Smooth muscle cell (in vitro differentiated cells): Measurements from ENCODE around the gene SDHAF4. TPM values are rescaled to one million over a fixed set of nuclear protein-coding genes. Genes with fewer than 3 reads are reported as not detected.
"Not testable (repeated sequence)": the region's sequence is repeated elsewhere in the genome, so short reads cannot be mapped to it uniquely, and the experiment has no call there.

ENCODE experiments used
- DNase-seq: peaks from one replicate; lab custom pipeline; 2025; ENCODE audit not compliant: unreplicated experiment; lab: John Stamatoyannopoulos, UW
- H2AFZ ChIP-seq: fragments of 200-600 bp; sonication (generic); 2 replicates; pipeline ENCODE4 v1.6.0; 2016; ENCODE audit warnings: antibody characterized with exemption, low read depth, mild to moderate bottlenecking
- H3F3A ChIP-seq: fragments of 200-600 bp; sonication (generic); 2 replicates; pipeline ENCODE4 v1.6.0; 2017; ENCODE audit warnings: antibody characterized with exemption, low read depth
- H3K27ac ChIP-seq: fragments of 200-600 bp; sonication (generic); 2 replicates; pipeline ENCODE4 v1.5.1; 2016; ENCODE audit warnings: low read depth, mild to moderate bottlenecking
- H3K27me3 ChIP-seq: fragments of 200-600 bp; sonication (generic); 2 replicates; pipeline ENCODE4 v1.6.1; 2016; ENCODE audit warnings: low read depth, mild to moderate bottlenecking
- H3K36me3 ChIP-seq: fragments of 200-600 bp; sonication (generic); 2 replicates; pipeline ENCODE4 v1.5.1; 2016; ENCODE audit warnings: low read depth
- H3K4me1 ChIP-seq: fragments of 200-600 bp; sonication (generic); 2 replicates; pipeline ENCODE4 v1.5.1; 2016; ENCODE audit warnings: low read depth
- H3K4me2 ChIP-seq: fragments of 200-600 bp; sonication (generic); 2 replicates; pipeline ENCODE4 v1.6.0; 2016; ENCODE audit warnings: mild to moderate bottlenecking
- H3K4me3 ChIP-seq: fragments of 200-600 bp; sonication (generic); 2 replicates; pipeline ENCODE4 v1.5.1; 2016; ENCODE audit warnings: mild to moderate bottlenecking
- H3K79me2 ChIP-seq: fragments of 200-600 bp; sonication (generic); 2 replicates; pipeline ENCODE4 v1.6.0; 2016; ENCODE audit warnings: low read depth, mild to moderate bottlenecking
- H3K9ac ChIP-seq: fragments of 200-600 bp; sonication (generic); 2 replicates; pipeline ENCODE4 v1.6.0; 2016; ENCODE audit warnings: low read depth
- H3K9me3 ChIP-seq: fragments of 200-600 bp; sonication (generic); replicated peaks from 2 replicates; pipeline ENCODE4 v1.5.1; 2016; ENCODE audit warnings: low read depth
- H4K20me1 ChIP-seq: fragments of 200-600 bp; sonication (generic); 2 replicates; pipeline ENCODE4 v1.6.0; 2016; ENCODE audit warnings: low read depth
- CTCF ChIP-seq: fragments of 200-600 bp; sonication (generic); IDR thresholded peaks from 2 replicates; pipeline ENCODE4 v1.5.1; 2017; ENCODE audit warnings: borderline replicate concordance, mild to moderate bottlenecking, antibody characterized with exemption; ENCODE audit not compliant: insufficient read depth, poor library complexity, severe bottlenecking
- WGBS: methylation state at CpG from one replicate; pipeline ENCODE4 v1.1.7; 2016; ENCODE audit warnings: low lambda C conversion rate; 5-methylcytosine and 5-hydroxymethylcytosine counted together
- polyA plus RNA-seq: library from polyadenylated mRNA; unstranded; fragments of >200 nt; fragmentation: Nextera tagmentation; extraction: Ambion mirVana; gene quantifications from 2 replicates; pipeline ENCODE4 v1.2.1, GENCODE V29; 2016
- total RNA-seq: library from RNA; depleted of rRNA; stranded (reverse); fragments of >200 nt; gene quantifications from 2 replicates; pipeline ENCODE4 v1.2.3, GENCODE V29; 2014

Gene SDHAF4
- total and polyA plus RNA-seq, 2 experiments from 2014 or later = 13.7 to 16.6 TPM

DNA sequence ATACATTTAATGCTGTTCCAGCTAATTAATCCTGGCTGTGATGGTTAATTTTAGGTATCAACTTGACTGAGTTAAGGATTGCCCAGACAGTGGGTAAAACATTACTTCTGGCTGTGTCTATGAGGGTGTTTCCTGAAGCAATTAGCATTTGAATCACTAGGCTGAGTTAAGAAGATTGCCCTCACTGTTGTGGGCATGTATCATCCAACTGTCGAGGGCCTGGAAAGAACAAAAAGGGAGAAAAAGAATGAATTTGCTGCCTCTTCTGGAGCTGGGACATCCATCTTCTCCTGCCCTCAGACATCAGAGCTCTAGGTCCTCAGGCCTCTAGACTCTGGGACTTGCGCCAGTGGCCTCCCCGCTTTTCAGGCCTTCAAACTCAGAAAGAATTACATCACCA, 34.3 kb downstream of the SDHAF4 start:
- no peak overlapping the region for H3K9ac ChIP-seq
- no peaks in the 10 kb centered on the region for H3K36me3 ChIP-seq
- TF ChIP-seq CTCF = no peak
- no peaks in the 10 kb centered on the region for H3K79me2 ChIP-seq
- H3K4me2 ChIP-seq = no peak overlapping the region
- H3F3A ChIP-seq = no peaks in the 10 kb centered on the region
- H3K9me3 ChIP-seq = no peaks in the 10 kb centered on the region
- WGBS = 85% methylated on average over 3 of the region's 3 CpGs
- H4K20me1 ChIP-seq = no peaks in the 10 kb centered on the region
- H3K27me3 ChIP-seq = no peaks in the 10 kb centered on the region
- H3K4me3 ChIP-seq = no peak overlapping the region
- H3K27ac ChIP-seq = no peak overlapping the region
- DNase-seq = no peak
- no peak overlapping the region for H2AFZ ChIP-seq
- no peaks in the 10 kb centered on the region for H3K4me1 ChIP-seq

GRCh38 chr6:70604254-70604653, 37.5 kb downstream of the SDHAF4 start:
- H3K27me3 ChIP-seq = no peaks in the 10 kb centered on the region
- no peaks in the 10 kb centered on the region for H3K9me3 ChIP-seq
- no peak overlapping the region for H2AFZ ChIP-seq
- TF ChIP-seq CTCF = no peak
- no peaks in the 10 kb centered on the region for H4K20me1 ChIP-seq
- no peak overlapping the region for H3K27ac ChIP-seq
- WGBS = 95% methylated on average over 6 of the region's 6 CpGs
- no peak overlapping the region for H3K4me2 ChIP-seq
- no peak for DNase-seq
- H3K4me3 ChIP-seq = no peak overlapping the region
- no peaks in the 10 kb centered on the region for H3F3A ChIP-seq
- no peaks in the 10 kb centered on the region for H3K36me3 ChIP-seq
- H3K79me2 ChIP-seq = no peaks in the 10 kb centered on the region
- H3K4me1 ChIP-seq = no peaks in the 10 kb centered on the region
- H3K9ac ChIP-seq = no peak overlapping the region

GRCh38 chr6:70607371-70607770, 40.6 kb downstream of the SDHAF4 start:
- not testable (repeated sequence) for H3K4me3 ChIP-seq, H3K4me1 ChIP-seq, H3F3A ChIP-seq, H3K36me3 ChIP-seq, H3K9me3 ChIP-seq, H4K20me1 ChIP-seq, H3K79me2 ChIP-seq, H3K9ac ChIP-seq, H2AFZ ChIP-seq, H3K27ac ChIP-seq, H3K27me3 ChIP-seq, H3K4me2 ChIP-seq, DNase-seq
- 82% methylated on average over 2 of the region's 2 CpGs for WGBS

DNA sequence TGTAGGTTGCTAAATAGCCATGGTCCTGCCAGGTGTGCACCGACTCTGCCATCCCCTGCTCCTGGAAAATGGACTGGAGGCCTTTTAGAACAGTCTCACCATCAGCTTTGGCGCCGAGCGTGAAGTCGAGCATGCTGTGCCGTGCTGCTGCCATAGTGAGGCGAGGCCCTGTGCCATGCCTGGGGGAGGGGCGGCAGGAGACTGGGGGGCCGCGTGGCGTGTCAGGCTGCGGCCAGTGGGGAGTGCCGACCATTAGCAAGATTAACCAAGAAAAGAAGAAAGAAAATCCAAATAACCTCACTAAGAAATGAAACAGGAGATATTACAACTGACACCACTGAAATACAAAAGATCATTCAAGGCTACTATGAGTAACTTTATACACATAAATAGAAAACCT, 42.5 kb downstream of the SDHAF4 start:
- H3K9ac ChIP-seq, H3K27ac ChIP-seq, H4K20me1 ChIP-seq, H3K36me3 ChIP-seq, H3F3A ChIP-seq, H3K27me3 ChIP-seq, H3K4me2 ChIP-seq, H3K79me2 ChIP-seq, DNase-seq, H3K4me1 ChIP-seq, H3K9me3 ChIP-seq, H2AFZ ChIP-seq, H3K4me3 ChIP-seq: not testable (repeated sequence)
- 98% methylated on average over 8 of the region's 13 CpGs for WGBS

DNA sequence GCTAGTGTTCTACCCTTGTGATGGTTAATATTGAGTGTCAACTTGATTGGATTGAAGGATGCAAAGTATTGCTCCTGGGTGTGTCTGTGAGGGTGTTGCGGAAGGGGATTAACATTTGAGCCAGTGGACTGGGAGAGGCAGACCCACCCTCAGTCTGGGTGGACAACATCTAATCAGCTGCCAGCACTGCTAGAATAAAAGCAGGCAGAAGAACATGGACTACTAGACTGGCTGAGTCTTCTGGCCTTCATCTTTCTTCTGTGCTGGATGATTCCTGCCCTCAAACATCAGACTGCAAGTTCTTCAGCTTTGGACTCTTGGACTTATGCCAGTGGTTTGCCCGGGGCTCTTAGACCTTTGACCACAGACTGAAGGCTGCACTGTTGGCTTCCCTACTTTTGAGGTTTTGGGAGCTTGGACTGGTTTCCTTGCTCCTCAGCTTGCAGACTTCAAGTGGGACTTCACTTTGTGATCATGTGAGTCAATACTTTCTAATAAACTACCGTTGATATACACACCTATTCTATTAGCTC, 50.1 kb downstream of the SDHAF4 start:
- Histone ChIP-seq H4K20me1 (no peaks in the 10 kb centered on the region), H3K4me1 (no peaks in the 10 kb centered on the region), H3K27me3 (no peaks in the 10 kb centered on the region), H3K9me3 (no peaks in the 10 kb centered on the region), H2AFZ (no peak overlapping the region), H3K9ac (no peak overlapping the region), H3K4me3 (no peak overlapping the region), H3K79me2 (no peaks in the 10 kb centered on the region), H3K36me3 (no peaks in the 10 kb centered on the region), H3K4me2 (no peak overlapping the region), H3K27ac (no peak overlapping the region), H3F3A (no peaks in the 10 kb centered on the region)
- no peak for DNase-seq
- no peak for TF ChIP-seq CTCF
- 92% methylated on average over 3 of the region's 3 CpGs for WGBS
